Measurements from ENCODE around the gene PROM2.

- no peak for TF ChIP-seq CTCF (IDR thresholded peaks at IDR 0.05)
- TF ChIP-seq POLR2A (IDR thresholded peaks at IDR 0.05), result no peak
These were observed 36.1 kb upstream of the PROM2 start for GRCh38 chr2:95238131-95238530.

Data from uterus (tissue), 2 donors.